GM10266 (cell line): ENCODE results near the gene ABHD1.
"Not testable (repeated sequence)": the region's sequence is repeated elsewhere in the genome, so short reads cannot be mapped to it uniquely, and the experiment has no call there.

ENCODE experiments used
- DNase-seq: peaks from one replicate; pipeline ENCODE4 v3.0.0; 2012; ENCODE audit errors: extremely low spot score
- TF ChIP-seq, protein P1 (sequence below): IDR thresholded peaks from 2 replicates; pipeline ENCODE4 v1.5.1; 2012; ENCODE audit warnings: mild to moderate bottlenecking, low read depth; ENCODE audit not compliant: control insufficient read depth, insufficient read depth; ENCODE audit errors: missing control alignments

ABHD1 gene

DNA sequence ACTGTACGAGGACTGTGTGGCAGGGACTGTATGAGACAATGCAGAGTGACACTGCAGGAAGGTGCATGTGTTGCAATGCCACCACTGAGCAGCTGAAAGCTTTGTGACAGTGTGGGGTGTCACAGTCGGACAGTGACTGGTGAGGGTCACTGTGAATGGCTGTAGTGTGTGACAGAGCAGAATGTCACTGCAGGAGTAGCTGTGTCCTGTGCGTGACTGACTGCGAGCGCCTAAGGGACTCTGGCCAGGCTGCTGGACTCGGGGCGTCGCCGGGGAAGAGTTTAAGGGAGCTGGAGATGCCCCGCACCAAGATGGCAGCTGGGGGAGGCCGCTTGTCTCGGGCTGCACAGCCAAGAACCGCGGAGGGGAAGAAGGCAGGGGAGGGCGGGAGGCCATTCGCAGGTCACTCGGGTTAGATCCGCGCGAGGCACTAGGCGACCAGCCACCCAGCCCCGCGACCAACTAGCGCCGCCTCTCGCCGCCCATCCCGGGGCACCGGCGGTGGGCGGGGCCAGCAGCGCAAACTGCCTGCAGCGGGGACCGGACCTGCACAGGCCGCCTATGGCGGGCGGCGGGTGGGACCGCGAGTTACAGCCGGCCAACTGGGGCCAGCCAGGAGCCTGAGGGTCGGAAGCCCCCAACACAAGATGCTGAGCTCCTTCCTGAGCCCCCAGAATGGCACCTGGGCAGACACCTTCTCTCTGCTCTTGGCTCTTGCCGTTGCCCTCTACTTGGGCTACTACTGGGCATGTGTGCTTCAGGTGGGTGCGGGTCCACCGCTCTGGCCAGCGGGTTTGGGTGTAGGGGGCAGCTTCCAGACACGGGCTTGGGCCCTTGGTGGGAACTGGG is at the start of gene ABHD1:
Gene ABHD1, plus strand, starts transcription at position 514 of the 849 bp plus-strand sequence. Its CDS starts 134 bp downstream, at position 648.
- TF ChIP-seq, protein P1, sequence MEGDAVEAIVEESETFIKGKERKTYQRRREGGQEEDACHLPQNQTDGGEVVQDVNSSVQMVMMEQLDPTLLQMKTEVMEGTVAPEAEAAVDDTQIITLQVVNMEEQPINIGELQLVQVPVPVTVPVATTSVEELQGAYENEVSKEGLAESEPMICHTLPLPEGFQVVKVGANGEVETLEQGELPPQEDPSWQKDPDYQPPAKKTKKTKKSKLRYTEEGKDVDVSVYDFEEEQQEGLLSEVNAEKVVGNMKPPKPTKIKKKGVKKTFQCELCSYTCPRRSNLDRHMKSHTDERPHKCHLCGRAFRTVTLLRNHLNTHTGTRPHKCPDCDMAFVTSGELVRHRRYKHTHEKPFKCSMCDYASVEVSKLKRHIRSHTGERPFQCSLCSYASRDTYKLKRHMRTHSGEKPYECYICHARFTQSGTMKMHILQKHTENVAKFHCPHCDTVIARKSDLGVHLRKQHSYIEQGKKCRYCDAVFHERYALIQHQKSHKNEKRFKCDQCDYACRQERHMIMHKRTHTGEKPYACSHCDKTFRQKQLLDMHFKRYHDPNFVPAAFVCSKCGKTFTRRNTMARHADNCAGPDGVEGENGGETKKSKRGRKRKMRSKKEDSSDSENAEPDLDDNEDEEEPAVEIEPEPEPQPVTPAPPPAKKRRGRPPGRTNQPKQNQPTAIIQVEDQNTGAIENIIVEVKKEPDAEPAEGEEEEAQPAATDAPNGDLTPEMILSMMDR: peak; percentile 7
- DNase-seq: peak; percentile 76

DNA sequence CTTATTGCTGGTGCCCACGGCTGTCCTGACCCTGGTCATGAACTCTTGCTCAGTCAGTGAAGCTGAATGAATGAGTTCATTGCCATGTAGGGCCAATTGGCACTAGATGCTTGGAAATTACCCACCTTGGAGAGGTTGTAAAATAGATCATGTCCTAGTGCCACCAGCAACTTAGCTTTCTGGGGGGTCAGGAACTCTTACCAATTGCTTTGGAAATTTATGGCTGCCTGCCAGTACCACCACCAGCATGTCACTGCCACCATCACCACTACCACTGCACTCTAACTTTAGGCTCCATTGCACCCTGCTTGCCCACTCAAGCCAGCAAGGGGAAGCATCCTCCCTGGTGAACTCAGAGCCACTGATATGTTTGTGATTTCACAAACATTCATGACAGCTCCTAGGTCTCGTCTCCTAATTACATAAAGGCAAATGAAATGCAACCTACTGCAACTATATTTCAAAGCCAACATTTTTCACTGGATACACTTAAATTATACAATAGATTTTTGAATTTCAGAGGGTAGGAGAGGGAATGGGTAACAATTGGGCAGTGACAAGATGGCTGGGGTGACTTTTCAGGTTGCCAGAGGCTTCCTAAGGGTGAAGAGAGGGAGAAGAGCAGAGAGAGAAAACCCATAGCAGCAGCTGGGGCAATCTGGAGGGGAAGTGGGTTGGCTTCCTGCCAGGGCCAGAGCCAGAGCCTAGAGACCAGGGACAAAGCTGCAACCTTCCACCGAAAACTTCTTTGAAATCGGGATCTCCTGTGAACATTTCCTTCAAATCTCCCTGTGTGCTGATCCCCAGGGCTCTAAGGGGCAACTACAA is 48.7 kb upstream of the ABHD1 start:
- DNase-seq: peak; percentile 42
- TF ChIP-seq, protein P1: no peak

DNA sequence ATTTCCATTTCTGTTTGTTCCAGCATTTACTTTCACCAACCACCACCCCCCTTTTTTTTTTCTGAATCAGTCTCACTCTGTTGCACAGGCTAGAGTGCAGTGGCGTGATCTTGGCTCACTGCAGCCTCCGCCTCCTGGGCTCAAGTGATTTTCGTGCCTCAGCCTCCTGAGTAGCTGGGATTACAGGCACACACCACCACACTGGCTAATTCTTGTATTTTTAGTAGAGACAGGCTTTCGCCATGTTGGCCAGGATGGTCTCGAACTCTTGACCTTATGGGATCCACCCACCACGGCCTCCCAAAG is 48.1 kb upstream of the ABHD1 start:
- DNase-seq: not testable (repeated sequence)

DNA sequence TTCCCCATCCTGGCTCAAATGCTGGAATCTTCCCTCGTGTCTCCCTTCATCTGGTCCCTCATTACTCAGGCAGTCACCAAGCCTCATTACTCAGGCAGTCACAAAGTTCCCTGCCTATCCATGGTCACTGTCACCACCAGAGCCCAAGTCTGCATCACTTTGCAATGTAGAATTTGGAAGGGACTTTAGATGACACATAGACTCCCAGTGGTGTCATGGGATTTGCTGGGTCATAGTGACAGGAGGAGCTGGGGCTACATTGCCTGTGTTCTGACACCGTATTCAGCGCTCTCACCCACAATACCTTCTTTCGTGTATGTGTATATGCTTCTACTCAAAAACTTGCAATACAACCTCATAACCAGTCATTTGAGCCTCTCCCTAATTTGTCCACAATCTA is 47.3 kb upstream of the ABHD1 start:
- TF ChIP-seq, protein P1: no peak
- no peak for DNase-seq

DNA sequence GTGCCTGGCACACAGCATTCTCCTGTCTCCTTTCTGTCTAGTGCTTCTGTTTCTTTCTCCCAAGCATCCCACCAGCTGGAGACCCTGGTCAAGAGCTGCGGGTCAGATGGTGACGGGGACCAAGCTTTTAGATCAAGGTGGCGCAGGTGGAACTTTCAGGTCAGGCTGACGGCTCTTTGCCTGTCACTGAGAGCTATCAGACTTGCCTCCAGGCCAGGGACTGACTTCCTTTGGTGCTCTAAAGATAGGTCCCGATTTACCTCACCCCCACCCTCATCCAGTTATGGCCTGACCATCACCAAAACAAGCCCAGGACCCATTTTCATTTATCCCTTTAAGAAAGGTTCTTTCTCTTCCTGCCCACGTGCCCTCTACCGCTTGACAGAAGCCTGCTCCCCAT is 46.4 kb upstream of the ABHD1 start:
- TF ChIP-seq, protein P1: no peak
- no peak for DNase-seq

DNA sequence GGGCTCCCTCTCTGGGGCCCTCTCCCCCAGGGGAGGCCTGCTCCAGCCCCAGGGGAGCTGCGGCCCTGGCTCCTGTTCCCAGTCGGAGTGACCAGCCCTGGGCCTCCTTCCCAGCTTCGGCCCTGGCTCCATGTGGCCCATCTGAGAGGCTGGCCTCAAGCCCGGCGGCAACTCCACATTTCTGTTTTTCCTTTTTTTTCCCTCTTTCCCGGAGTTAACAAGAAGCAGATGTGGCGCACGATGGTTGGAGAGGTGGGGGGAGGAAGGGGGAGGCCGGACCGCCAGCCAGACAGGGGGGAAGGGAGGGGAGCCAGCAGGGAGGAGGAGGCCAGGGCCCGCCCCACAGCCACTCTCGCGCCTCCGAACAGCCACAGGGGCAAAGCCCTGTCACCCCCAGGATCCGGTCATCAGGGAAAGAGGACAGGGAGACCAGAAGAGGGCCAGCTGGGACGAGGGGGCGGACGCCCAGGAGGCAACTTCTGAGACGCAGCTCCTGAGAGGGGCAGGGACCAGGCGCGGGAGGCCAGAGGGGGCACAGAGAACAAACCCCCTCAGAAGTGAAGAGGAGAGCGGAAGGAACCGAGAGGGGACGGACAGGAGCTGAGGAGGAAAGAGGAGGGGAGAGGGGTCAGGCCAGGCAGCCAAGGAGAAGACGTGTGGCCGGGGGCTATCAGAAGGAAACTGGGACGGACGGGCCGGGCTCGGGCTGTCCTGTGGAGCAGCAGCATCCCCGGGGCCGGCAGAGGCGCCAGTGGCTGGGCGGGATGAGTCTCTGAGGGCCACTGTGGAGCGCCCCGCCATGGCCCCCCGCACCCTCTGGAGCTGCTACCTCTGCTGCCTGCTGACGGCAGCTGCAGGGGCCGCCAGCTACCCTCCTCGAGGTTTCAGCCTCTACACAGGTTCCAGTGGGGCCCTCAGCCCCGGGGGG is 45.1 kb upstream of the ABHD1 start, which contains the start of gene EMILIN1:
Gene EMILIN1, plus strand, starts transcription at position 349 of the 928 bp plus-strand sequence. Its CDS starts 451 bp downstream, at position 800.
- DNase-seq: no peak
- TF ChIP-seq, protein P1: no peak

DNA sequence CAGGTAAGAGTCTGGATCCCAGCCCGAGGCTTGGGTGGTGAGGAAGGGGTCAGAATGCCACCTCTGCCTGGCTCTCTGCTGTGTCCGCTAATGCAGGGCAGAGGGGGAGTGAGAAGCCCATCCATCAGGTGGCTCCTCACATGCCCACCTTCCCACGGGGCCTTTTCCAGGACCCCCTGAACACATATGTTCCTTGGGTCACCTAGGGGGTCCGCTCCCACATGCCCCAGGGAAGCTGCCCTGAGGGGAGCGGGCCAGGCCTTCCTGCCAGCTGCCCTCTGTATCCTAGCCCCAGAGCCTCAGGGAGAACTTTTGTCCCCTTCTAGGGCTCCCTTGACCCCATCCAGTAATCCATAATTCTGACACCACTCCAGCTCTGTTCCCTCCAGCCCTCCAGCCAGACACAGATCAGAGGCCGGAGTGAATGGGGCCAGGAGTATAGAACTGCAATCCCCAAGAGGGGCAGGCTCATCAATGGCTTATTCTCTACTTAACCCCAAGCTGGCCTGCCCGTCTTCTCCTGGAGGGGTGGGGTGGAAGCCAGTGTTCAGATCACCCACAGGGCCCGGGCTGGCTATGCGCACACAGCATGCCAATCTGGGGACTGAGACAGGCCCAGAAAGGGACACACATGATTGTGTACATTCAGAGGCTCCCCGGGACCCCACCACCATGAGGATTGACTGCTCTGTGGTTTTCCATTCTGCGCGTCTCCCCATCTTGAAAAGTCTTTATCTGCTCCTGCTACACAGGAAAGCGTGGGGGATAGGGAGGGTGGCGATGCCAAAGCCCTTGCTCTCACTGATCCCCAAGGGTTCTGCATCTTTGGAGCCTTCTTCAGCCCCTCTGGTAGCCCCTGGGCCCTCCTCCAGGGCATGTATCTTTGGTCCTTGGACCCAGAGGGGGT is 44.1 kb upstream of the ABHD1 start:
- TF ChIP-seq, protein P1: no peak

More for the DNA sequence above, 44.1 kb upstream of the ABHD1 start:
- DNase-seq: no peak
